ENCODE results near the gene BAX.

DNA sequence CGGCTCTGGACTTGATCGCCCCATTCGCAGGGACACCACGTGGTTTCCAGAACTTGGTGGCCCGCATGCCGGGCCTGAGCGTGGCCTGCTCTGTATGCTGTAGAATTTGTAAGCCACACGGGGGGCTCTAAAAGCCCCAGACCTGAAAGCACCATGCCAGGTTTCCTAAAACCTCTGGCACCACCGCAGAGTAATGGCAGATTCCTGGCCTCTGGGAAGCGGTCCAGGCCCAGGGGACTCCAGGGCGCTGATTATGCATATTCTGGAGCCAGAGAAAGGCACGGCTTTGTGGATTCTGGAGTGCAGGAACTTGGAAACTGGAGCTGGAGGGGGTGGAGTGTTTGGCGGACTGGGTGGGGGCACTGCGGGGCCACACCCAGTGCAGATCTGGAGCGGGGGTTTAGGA, 14.1 kb downstream of the BAX start:
- TF ChIP-seq, protein P1, sequence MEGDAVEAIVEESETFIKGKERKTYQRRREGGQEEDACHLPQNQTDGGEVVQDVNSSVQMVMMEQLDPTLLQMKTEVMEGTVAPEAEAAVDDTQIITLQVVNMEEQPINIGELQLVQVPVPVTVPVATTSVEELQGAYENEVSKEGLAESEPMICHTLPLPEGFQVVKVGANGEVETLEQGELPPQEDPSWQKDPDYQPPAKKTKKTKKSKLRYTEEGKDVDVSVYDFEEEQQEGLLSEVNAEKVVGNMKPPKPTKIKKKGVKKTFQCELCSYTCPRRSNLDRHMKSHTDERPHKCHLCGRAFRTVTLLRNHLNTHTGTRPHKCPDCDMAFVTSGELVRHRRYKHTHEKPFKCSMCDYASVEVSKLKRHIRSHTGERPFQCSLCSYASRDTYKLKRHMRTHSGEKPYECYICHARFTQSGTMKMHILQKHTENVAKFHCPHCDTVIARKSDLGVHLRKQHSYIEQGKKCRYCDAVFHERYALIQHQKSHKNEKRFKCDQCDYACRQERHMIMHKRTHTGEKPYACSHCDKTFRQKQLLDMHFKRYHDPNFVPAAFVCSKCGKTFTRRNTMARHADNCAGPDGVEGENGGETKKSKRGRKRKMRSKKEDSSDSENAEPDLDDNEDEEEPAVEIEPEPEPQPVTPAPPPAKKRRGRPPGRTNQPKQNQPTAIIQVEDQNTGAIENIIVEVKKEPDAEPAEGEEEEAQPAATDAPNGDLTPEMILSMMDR (IDR thresholded peaks at IDR 0.05 in 4 of 5, conservative IDR thresholded peaks at IDR 0.05 in 1 of 5): no peak
- no peak for TF ChIP-seq POLR2A (IDR thresholded peaks at IDR 0.05)

All from gastrocnemius medialis (tissue), 4 donors.